ENCODE data around the gene ZNF70. TPM values are rescaled to one million over a fixed set of nuclear protein-coding genes. Genes with fewer than 3 reads are reported as not detected.

ZNF70 gene
- 0.85 and 1.9 TPM in 2 replicates for total RNA-seq

DNA sequence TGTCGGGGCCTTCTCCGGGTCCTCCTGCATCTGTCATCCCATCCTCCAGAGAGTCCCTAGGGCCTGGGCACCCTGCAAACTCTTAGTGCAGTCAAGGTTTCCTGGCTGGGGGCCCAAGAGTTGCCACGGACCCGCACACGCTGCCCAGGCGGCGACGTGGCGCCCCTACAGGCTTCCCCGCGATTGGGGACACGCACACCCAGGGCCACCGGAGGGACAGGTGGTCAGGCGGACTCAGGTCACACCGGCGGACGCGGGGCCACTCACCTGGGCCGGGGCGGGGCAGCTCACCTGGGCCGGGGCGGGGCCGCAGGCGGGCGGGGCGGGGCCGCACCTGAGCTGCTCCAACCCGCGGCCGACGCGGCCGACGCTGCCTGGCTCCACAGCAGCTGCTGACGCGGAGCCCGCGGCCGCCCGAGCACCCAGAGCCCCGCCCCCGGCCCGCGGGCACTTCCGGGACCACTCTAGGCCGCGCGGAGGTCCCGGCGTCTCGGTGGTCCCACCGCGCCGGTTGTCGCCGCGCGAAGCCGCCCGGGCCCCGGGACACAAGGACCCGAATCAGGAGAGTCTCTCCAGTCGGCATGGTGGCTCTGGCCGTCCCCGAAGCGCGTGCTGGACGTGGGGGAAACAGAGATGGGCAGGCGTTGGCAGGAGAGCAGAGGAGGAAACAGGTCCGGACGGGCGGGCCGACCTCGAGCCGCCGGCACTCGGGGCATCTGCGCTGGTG, at the start of gene ZNF70:
Gene ZNF70 (minus strand): TSS at position 399 of the 727 bp plus-strand sequence. CDS start 5,972 bp downstream, outside the sequence.

GRCh38 chr22:23786752-23787599, 36.1 kb upstream of the ZNF70 start, which contains the start of gene SMARCB1:
Gene SMARCB1 (plus strand): TSS chr22:23786966. CDS start chr22:23787170, 204 bp downstream.

DNA sequence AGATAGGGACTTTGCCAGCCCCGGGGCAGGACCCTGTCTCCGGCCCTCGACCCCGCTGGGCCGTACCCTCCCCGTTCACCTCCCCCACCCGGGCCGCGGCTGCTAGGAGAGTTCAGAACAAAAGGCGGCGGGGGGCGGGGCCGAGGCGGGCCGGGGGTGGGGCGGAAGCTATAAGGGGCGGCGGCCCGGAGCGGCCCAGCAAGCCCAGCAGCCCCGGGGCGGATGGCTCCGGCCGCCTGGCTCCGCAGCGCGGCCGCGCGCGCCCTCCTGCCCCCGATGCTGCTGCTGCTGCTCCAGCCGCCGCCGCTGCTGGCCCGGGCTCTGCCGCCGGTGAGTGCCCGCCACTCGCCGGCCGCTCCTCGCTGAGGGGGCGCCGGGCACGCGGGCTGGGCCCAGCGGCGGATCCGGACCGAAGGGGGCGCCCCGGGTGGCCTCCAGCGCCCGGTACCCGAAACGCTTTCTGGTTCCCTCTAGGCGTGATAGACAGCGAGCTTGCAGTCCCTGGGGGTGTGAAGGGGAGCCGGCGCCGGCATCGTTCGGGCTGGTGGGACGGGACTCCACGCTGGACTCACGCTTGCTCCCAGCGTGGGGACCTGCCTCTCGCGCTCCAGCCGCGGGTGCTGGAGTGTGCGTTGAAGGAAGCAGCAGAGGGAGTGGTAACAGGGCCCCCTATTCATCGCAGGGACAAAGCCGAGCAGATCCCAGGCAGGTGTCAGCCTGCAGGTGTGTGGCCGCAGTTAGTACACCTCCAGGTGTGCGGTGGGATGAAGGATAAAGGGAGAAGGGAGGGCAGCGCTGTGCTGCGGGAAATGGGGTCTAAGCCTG, 21.9 kb upstream of the ZNF70 start, which contains the start of gene MMP11:
Gene MMP11 (plus strand): TSS at position 201 of the 825 bp plus-strand sequence. CDS start 22 bp downstream, at position 223.

GRCh38 chr22:23767673-23768548, 17.0 kb upstream of the ZNF70 start, which contains the start of gene CHCHD10:
Gene CHCHD10 (minus strand): TSS chr22:23767972. CDS start chr22:23767874, 98 bp downstream.

DNA sequence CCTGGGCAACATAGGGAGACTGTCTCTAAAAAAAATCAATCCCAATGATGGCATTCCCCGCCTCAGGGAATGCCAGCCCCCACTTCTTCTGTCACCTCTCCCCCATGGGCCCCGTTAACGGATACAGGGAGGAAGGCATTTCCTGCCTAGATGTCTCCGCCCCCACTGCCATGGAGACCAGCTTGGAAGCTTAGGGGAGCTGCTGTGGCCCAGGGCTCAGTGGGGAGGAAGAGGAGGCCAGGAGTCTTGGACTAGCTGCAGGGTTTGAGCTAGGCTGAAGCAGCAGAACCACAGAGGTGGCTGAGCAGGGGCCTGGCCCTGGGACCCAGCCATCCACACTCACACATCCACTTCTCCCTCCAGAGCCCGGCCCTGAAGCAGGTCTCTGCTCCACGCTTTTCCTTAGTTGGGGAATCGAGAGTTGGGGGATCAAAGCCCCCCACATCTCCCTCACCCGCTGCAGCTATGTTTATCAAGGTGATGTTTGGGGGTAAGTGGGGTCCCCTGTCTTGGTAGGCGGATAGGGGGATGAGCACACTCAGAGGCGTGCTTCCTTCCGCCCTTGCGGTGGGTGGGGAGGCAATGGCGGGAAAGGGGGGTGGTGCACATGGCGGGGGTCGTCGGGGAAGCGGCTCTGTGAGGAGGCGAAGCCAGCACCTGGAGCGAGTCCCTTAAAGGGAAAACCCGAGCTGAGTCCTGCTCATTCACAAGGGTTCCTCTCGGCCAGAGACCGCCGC, 12.1 kb upstream of the ZNF70 start, which contains the start of gene C22orf15:
Gene C22orf15 (plus strand): TSS at position 149 of the 737 bp plus-strand sequence. CDS start 317 bp downstream, at position 466.

GRCh38 chr22:23754220-23754919, 3.5 kb upstream of the ZNF70 start, which contains the start of gene VPREB3:
Gene VPREB3 (minus strand): TSS chr22:23754425. CDS start chr22:23754363, 62 bp downstream.

DNA sequence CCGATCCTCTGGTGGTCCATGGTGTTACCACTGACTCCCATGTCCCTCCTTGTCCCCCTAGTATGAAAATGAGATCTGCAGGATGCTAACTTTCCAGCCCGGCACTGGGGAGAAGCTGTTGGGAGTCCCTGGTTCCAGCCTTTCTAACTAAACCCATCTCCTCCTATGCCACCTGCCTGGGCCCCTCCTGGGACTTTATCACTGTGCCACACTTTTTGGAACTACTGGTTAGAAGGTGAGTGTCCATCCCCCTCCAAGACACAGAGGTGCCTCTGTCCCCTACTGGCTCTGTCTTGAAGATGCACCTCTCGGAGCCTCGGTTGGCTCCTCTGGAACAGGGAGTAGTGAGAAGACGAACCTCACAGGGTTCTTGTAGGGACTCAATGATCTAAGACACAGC, 60.2 kb downstream of the ZNF70 start, which contains the start of gene RGL4:
Gene RGL4 (plus strand): TSS at position 301 of the 400 bp plus-strand sequence. CDS start 1,018 bp downstream, outside the sequence.

Other genes starting within 250 kb of the ZNF70 start
- gene IGLL1, start 170.8 kb downstream of the ZNF70 start, total RNA-seq: not detected in 2 replicates
- not detected in 2 replicates for gene DRICH1, start 118.8 kb downstream of the ZNF70 start, total RNA-seq
- gene RGL4, start 60.1 kb downstream of the ZNF70 start, total RNA-seq: under 0.01 TPM in 1 of 2 replicates, not detected in the other
- 1.2 TPM in 1 of 2 replicates, not detected in the other for gene VPREB3, start 3.3 kb upstream of the ZNF70 start, total RNA-seq
- not detected in 2 replicates for gene C22orf15, start 11.9 kb upstream of the ZNF70 start, total RNA-seq
- 8.1 and 9.2 TPM in 2 replicates for gene CHCHD10, start 16.9 kb upstream of the ZNF70 start, total RNA-seq
- gene MMP11, start 21.7 kb upstream of the ZNF70 start, total RNA-seq: 3.4 TPM in 2 replicates
- 23.1 and 26.2 TPM in 2 replicates for gene SMARCB1, start 35.9 kb upstream of the ZNF70 start, total RNA-seq
- 1.2 TPM in 1 of 2 replicates, not detected in the other for gene DERL3, start 87.9 kb upstream of the ZNF70 start, total RNA-seq
- 8.3 and 11.1 TPM in 2 replicates for gene SLC2A11, start 106.8 kb upstream of the ZNF70 start, total RNA-seq
- gene MIF, start 143.3 kb upstream of the ZNF70 start, total RNA-seq: 383 and 403 TPM in 2 replicates
- gene GSTT2B, start 210.1 kb upstream of the ZNF70 start, total RNA-seq: 1.9 and 3.0 TPM in 2 replicates
- 0.43 TPM in 1 of 2 replicates, not detected in the other for gene DDTL, start 215.8 kb upstream of the ZNF70 start, total RNA-seq
- gene DDT, start 223.3 kb upstream of the ZNF70 start, total RNA-seq: 98.9 and 118 TPM in 2 replicates
- gene GSTT2, start 229.0 kb upstream of the ZNF70 start, total RNA-seq: not detected in 2 replicates